IPS-NIHi11 (cell line): ENCODE measurements around the gene LGR5.

ENCODE experiments used
- DNase-seq: peaks from one replicate; pipeline ENCODE4 v3.0.0; 2012; ENCODE audit warnings: mixed read lengths, low spot score

Gene LGR5

GRCh38 chr12:71594214-71594948 lies 154.8 kb downstream of the LGR5 start:
- no peak for DNase-seq

GRCh38 chr12:71599210-71599609 lies 159.6 kb downstream of the LGR5 start:
- no peak for DNase-seq

GRCh38 chr12:71601546-71601945 lies 161.9 kb downstream of the LGR5 start:
- no peak for DNase-seq

DNA sequence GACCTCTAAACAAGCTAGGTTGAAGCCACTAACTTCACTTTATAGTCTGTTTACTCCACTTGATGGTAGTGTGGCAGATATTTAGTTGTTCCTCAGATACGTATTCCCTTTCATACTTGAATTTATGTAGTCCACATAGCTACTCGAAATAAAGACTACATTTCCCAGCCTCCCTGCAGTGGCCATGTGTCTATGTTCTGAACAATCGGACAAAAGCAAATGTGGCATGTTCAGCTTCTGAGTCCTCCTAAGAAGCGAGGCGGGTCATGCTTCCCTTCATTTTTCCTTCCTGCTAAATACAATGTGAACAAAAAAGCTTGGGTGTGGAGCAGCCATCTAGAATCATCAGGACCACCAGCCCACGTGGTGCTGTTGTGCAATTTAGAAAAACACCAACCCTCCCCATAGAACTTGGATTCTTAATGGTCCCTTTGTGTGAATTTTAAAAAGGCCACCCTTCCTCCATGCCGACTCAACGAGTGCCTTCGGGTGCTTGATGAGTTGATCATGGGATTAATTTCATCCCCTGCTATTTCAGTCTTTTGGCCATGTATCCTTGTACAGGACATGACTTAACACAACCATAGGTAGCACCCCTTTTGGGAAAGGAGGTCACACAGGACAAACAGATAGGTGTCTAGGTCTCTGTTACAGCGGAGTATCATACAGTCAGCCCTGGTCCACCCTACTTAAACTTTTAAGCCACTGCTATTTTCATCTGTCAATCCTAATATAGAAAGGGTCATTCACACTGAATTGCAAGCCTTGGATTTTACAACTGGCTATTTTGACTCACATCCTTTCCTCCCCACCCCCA lies 163.4 kb downstream of the LGR5 start:
- DNase-seq: no peak

GRCh38 chr12:71605039-71605438 lies 165.4 kb downstream of the LGR5 start:
- no peak for DNase-seq

- no peak for DNase-seq
These were observed 168.1 kb downstream of the LGR5 start for GRCh38 chr12:71607494-71608330.

- DNase-seq: no peak
These were observed 170.6 kb downstream of the LGR5 start for GRCh38 chr12:71610031-71610795.

DNA sequence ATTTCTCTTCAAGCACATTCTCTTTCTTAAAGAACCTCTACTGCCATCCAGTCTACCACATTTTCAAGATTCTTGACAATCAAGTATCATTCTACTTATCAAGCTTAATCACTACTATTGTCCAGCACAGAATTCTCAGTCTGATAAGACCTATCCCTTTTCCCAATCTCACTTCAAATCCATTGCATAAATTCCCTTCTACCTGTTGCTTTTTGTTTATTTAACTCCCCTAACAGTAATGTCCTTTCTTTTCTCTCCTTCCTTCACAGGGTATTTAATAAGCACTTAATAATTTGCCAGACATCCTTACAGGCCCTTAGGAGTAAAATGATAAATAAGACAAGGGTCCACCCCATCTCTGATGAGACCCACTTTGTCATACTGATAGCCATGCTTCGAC lies 182.3 kb downstream of the LGR5 start:
- DNase-seq: no peak

GRCh38 chr12:71625476-71625875 lies 185.9 kb downstream of the LGR5 start:
- no peak for DNase-seq

GRCh38 chr12:71626098-71626497 lies 186.5 kb downstream of the LGR5 start:
- DNase-seq: no peak

DNA sequence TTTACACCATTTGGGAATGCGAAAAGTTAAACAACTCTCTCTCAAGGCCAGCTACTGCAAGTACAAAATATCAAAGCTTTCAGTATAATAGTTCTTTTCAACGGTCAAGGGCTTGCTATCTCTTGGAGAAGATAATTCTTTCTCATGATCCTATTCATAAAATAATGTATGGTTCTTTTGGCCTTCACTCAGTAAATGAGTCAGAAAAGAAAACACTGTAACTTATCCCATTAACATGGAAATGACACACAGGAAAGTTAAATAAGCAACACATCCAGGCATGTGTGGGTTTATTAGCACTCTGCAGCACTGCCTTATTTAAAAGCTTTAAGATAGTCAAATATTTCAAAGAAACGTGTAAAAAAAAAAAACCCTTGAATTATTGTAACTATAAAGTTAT lies 187.2 kb downstream of the LGR5 start:
- no peak for DNase-seq

DNA sequence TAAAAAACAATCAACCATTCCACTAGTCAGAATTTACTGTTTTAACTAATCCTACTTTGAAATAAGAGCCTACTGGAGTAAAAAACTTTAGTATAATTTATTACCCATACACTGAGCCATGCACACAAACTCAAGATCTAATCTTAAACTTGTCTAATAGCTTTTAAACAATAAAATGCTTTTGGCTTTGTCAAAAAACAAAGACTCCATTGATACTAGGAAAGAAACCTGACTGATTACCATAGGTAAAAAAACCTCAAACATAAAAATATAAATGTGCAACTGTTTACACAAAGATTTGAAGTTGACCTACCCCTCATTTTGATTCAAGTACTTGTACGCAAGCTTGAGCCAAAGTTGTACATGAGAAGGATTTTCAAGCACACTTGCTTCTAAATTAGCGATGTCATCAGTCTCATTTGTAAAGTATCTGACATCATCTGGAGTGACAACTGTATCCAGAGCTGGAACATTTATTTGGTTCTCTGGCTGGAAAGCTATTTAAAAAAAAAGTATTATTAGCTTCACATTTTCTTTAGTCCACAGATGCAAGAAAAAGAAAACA lies 187.9 kb downstream of the LGR5 start:
- DNase-seq: no peak
